CD14-positive monocyte (primary cell): Measurements from ENCODE around the gene RPL19. TPM values are rescaled to one million over a fixed set of nuclear protein-coding genes. Genes with fewer than 3 reads are reported as not detected.

ENCODE experiments used
- DNase-seq, 3 donors: peaks; one replicate each; pipeline ENCODE4 v3.0.0-alpha.2; 2011 to 2022
- H2AFZ ChIP-seq: 2 replicates; pipeline ENCODE4 v1.6.0; 2012; ENCODE audit warnings: mild to moderate bottlenecking, low read depth, low read length, inconsistent platforms; ENCODE audit not compliant: insufficient read depth, poor library complexity, severe bottlenecking
- H3K27ac ChIP-seq, 2 donors: 1 replicate in 1 of 2; 2 replicates in 1 of 2; pipeline ENCODE4 v1.5.1; 2012 to 2013; ENCODE audit warnings: low read length in 2 of 2, control low read depth in 1 of 2, inconsistent platforms in 1 of 2, low read depth in 1 of 2, mild to moderate bottlenecking in 1 of 2
- H3K27me3 ChIP-seq, 2 donors: one replicate each; pipeline versions ENCODE4 v1.6.0 to v1.6.1; 2011 to 2013; ENCODE audit warnings: low read length in 2 of 2; ENCODE audit not compliant: control insufficient read depth in 2 of 2, insufficient read depth in 2 of 2
- H3K36me3 ChIP-seq, 2 donors: replicated peaks in 1 of 2; 1 replicate in 1 of 2; 2 replicates in 1 of 2; pipeline versions ENCODE4 v1.5.1 to v1.6.1; 2012 to 2013; ENCODE audit warnings: low read length in 2 of 2, control low read depth in 1 of 2, inconsistent platforms in 1 of 2, mild to moderate bottlenecking in 1 of 2; ENCODE audit not compliant: insufficient read depth in 2 of 2, control insufficient read depth in 1 of 2
- H3K4me1 ChIP-seq, 2 donors: 1 replicate in 1 of 2; 2 replicates in 1 of 2; pipeline versions ENCODE4 v1.5.1 to v1.6.1; 2012 to 2013; ENCODE audit warnings: low read length in 2 of 2, control low read depth in 1 of 2, inconsistent platforms in 1 of 2, mild to moderate bottlenecking in 1 of 2, moderate library complexity in 1 of 2; ENCODE audit not compliant: insufficient read depth in 2 of 2, control insufficient read depth in 1 of 2
- H3K4me2 ChIP-seq: replicated peaks from 2 replicates; pipeline ENCODE3; 2012; ENCODE audit warnings: low read length, moderate library complexity, mild to moderate bottlenecking; ENCODE audit not compliant: poor library complexity, severe bottlenecking; ENCODE audit errors: extremely low read depth
- H3K4me3 ChIP-seq, 3 experiments: fragments of 200-600 bp in 1 of 3; sonication (generic) in 1 of 3; replicated peaks in 1 of 3; 1 replicate in 2 of 3; 2 replicates in 1 of 3; pipeline ENCODE4 v1.5.1; 2011 to 2013; ENCODE audit warnings: low read length in 3 of 3, mild to moderate bottlenecking in 3 of 3, control low read depth in 2 of 3, low read depth in 2 of 3, inconsistent platforms in 1 of 3, moderate library complexity in 1 of 3
- H3K79me2 ChIP-seq: 2 replicates; pipeline ENCODE4 v1.6.0; 2012; ENCODE audit warnings: mild to moderate bottlenecking, control low read depth, inconsistent platforms, low read length, moderate library complexity; ENCODE audit not compliant: insufficient read depth
- H3K9ac ChIP-seq: 2 replicates; pipeline ENCODE4 v1.6.0; 2017; ENCODE audit warnings: low read length, mild to moderate bottlenecking; ENCODE audit not compliant: insufficient read depth, poor library complexity, severe bottlenecking
- H3K9me3 ChIP-seq, 2 donors: replicated peaks in 1 of 2; 1 replicate in 1 of 2; 2 replicates in 1 of 2; pipeline versions ENCODE4 v1.5.1 to v1.6.1; 2012 to 2013; ENCODE audit warnings: low read length in 2 of 2, control low read depth in 1 of 2; ENCODE audit not compliant: control insufficient read depth in 1 of 2, insufficient read depth in 1 of 2
- H4K20me1 ChIP-seq: 2 replicates; pipeline ENCODE4 v1.6.0; 2012; ENCODE audit warnings: mild to moderate bottlenecking, low read length, control low read depth, moderate library complexity; ENCODE audit not compliant: insufficient read depth
- H3K27ac Mint-ChIP-seq, 7 donors: one replicate each; pipeline ENCODE4 v1.8.0; 2020; ENCODE audit warnings: mild to moderate bottlenecking in 7 of 7, mixed read lengths in 7 of 7, moderate library complexity in 6 of 7, inconsistent platforms in 2 of 7
- H3K27me3 Mint-ChIP-seq, 3 donors: one replicate each; pipeline ENCODE4 v1.8.0; 2021 to 2022; ENCODE audit warnings: low read depth in 3 of 3, mild to moderate bottlenecking in 3 of 3, mixed read lengths in 3 of 3, moderate library complexity in 3 of 3, inconsistent platforms in 1 of 3
- H3K36me3 Mint-ChIP-seq, 2 donors: one replicate each; pipeline ENCODE4 v1.8.0; 2020; ENCODE audit warnings: mixed read lengths in 2 of 2, inconsistent platforms in 1 of 2, mild to moderate bottlenecking in 1 of 2
- H3K4me1 Mint-ChIP-seq: one replicate; pipeline ENCODE4 v1.8.0; 2020; ENCODE audit warnings: mild to moderate bottlenecking, mixed read lengths
- H3K4me3 Mint-ChIP-seq, 2 donors: one replicate each; pipeline ENCODE4 v1.8.0; 2020; ENCODE audit warnings: mild to moderate bottlenecking in 2 of 2, mixed read lengths in 2 of 2, moderate library complexity in 1 of 2
- H3K9me3 Mint-ChIP-seq, 7 donors: one replicate each; pipeline ENCODE4 v1.8.0; 2020 to 2022; ENCODE audit warnings: mixed read lengths in 7 of 7, mild to moderate bottlenecking in 6 of 7, moderate library complexity in 6 of 7, inconsistent platforms in 2 of 7
- CTCF ChIP-seq: fragments of 200-600 bp; IDR thresholded peaks from one replicate; pipeline ENCODE4 v1.8.0; 2022; ENCODE audit warnings: antibody characterized with exemption, mild to moderate bottlenecking
- WGBS: methylation state at CpG from one replicate; pipeline ENCODE4 v1.1.5; 2013; ENCODE audit warnings: missing lambda C conversion rate; ENCODE audit not compliant: insufficient coverage; 5-methylcytosine and 5-hydroxymethylcytosine counted together
- intact Hi-C, 2 donors: fragments of 100-400 bp; cut with micrococcal nuclease; formaldehyde crosslinking; loops; one replicate each; pipeline versions ENCODE4 v1.15.0 to v1.15.1; 2023
- polyA plus RNA-seq, 3 donors: library from polyadenylated mRNA; depleted of rRNA in 1 of 3; unstranded in 2 of 3; stranded (reverse) in 1 of 3; fragments of 300-500 nt in 2 of 3; fragments of >200 nt in 1 of 3; fragmentation: Illumina TruSeq in 2 of 3; gene quantifications; 1 replicate in 2 of 3; 2 replicates in 1 of 3; pipeline ENCODE4 v1.2.3, GENCODE V29; 2012 to 2021

The RPL19 gene
- polyA plus RNA-seq, 3 donors: 1,069 to 1,809 (median 1,232) TPM

GRCh38 chr17:39204245-39204644, 4.2 kb downstream of the RPL19 start:
- Mint-ChIP-seq H3K36me3 (peaks cover 40 to 43% of the 10 kb centered on the region in 2 donors), H3K4me1 (peaks cover 26% of the 10 kb centered on the region), H3K9me3 (no peaks in the 10 kb centered on the region), H3K27me3 (peaks cover 0 to 5% (median 2%) of the 10 kb centered on the region in 3 donors), H3K27ac (peak overlapping the region in 1 of 7 donors; percentile 70), H3K4me3 (no peak overlapping the region)
- Histone ChIP-seq H2AFZ (no peak overlapping the region), H3K4me1 (peaks cover 24 to 32% of the 10 kb centered on the region in 2 donors), H3K9me3 (no peaks in the 10 kb centered on the region), H3K36me3 (peaks cover 39 to 41% of the 10 kb centered on the region in 2 donors), H3K9ac (no peak overlapping the region), H3K4me3 (no peak overlapping the region), H3K27me3 (no peaks in the 10 kb centered on the region), H3K79me2 (peaks cover 28% of the 10 kb centered on the region), H3K4me2 (no peak overlapping the region), H4K20me1 (peaks cover 40% of the 10 kb centered on the region), H3K27ac (peak overlapping the region in 1 of 2 donors; percentile 14)
- DNase-seq: no peak
- intact Hi-C loops: no loop called here
- no CpG with 5 or more reads among the region's 8 CpGs for WGBS
- TF ChIP-seq CTCF: no peak

GRCh38 chr17:39205112-39205526, 5.0 kb downstream of the RPL19 start:
- Histone ChIP-seq H3K4me2 (no peak overlapping the region), H3K9ac (no peak overlapping the region), H3K36me3 (peaks cover 39 to 41% of the 10 kb centered on the region in 2 donors), H3K4me1 (peaks cover 29 to 35% of the 10 kb centered on the region in 2 donors), H3K27ac (no peak overlapping the region), H3K27me3 (peaks cover 0 to 3% of the 10 kb centered on the region in 2 donors), H3K9me3 (no peaks in the 10 kb centered on the region), H4K20me1 (peaks cover 40% of the 10 kb centered on the region), H3K4me3 (no peak overlapping the region), H3K79me2 (peaks cover 27% of the 10 kb centered on the region), H2AFZ (no peak overlapping the region)
- TF ChIP-seq CTCF: no peak
- H3K36me3 Mint-ChIP-seq: peaks cover 40 to 43% of the 10 kb centered on the region in 2 donors
- H3K27ac Mint-ChIP-seq: peak overlapping the region in 2 of 7 donors; percentile 30 to 42
- peaks cover 0 to under 1% (median 0%) of the 10 kb centered on the region in 7 donors for H3K9me3 Mint-ChIP-seq
- H3K4me3 Mint-ChIP-seq: no peak overlapping the region
- H3K27me3 Mint-ChIP-seq: peaks cover 2 to 13% (median 7%) of the 10 kb centered on the region in 3 donors
- DNase-seq: no peak
- H3K4me1 Mint-ChIP-seq: peaks cover 24% of the 10 kb centered on the region
- intact Hi-C loops: loop anchor here in 1 of 2 donors (5.0 kb wide), 1 partner anchor 37 kb away; no protein-coding TSS in a partner anchor
- WGBS: no CpG with 5 or more reads among the region's 3 CpGs
